ENCODE results near the gene PLA2G2F. TPM values are rescaled to one million over a fixed set of nuclear protein-coding genes. Genes with fewer than 3 reads are reported as not detected.

PLA2G2F gene
- total RNA-seq, 1 donor = not detected

DNA sequence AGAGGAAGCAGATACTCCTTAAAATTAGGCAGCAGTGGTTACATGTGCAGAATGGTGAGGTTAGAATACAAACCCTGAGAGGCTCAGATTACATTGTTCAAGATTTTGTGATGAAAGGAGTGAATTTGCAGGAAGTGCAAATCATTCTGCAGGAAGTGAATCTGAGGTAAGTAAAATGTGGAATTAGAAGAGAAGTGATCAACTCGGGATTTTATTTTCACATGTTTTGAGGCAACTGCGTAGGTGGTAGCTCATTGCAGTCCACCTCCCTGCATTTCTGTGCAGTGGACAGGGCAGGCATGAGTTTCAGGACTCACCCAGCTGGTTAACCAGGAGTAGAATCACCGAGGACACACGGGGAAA is 49.3 kb downstream of the PLA2G2F start:
- no peaks in the 10 kb centered on the region for H3K4me1 ChIP-seq (ENCODE audit: insufficient read depth, low read length)
- H3K9me3 ChIP-seq (ENCODE audit: low read depth, low read length) = no peaks in the 10 kb centered on the region
- H3K4me2 ChIP-seq (ENCODE audit: insufficient read depth, low read length) = no peak overlapping the region
- no peaks in the 10 kb centered on the region for H3K79me2 ChIP-seq (ENCODE audit: insufficient read depth, low read length)
- no peak overlapping the region for H3K27ac ChIP-seq (ENCODE audit: low read depth, low read length)
- TF ChIP-seq, protein P1, sequence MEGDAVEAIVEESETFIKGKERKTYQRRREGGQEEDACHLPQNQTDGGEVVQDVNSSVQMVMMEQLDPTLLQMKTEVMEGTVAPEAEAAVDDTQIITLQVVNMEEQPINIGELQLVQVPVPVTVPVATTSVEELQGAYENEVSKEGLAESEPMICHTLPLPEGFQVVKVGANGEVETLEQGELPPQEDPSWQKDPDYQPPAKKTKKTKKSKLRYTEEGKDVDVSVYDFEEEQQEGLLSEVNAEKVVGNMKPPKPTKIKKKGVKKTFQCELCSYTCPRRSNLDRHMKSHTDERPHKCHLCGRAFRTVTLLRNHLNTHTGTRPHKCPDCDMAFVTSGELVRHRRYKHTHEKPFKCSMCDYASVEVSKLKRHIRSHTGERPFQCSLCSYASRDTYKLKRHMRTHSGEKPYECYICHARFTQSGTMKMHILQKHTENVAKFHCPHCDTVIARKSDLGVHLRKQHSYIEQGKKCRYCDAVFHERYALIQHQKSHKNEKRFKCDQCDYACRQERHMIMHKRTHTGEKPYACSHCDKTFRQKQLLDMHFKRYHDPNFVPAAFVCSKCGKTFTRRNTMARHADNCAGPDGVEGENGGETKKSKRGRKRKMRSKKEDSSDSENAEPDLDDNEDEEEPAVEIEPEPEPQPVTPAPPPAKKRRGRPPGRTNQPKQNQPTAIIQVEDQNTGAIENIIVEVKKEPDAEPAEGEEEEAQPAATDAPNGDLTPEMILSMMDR (IDR thresholded peaks at IDR 0.05; ENCODE audit: extremely low read depth, low read depth, low read length) = no peak
- no peak for DNase-seq (ENCODE audit: insufficient read length, low spot score, missing footprints)
- H2AFZ ChIP-seq (ENCODE audit: low read length) = no peak overlapping the region
- no peak overlapping the region for H3K4me3 ChIP-seq (ENCODE audit: insufficient read depth, low read length)
- no peaks in the 10 kb centered on the region for H3K36me3 ChIP-seq (ENCODE audit: insufficient read depth, low read length)
- no peaks in the 10 kb centered on the region for H4K20me1 ChIP-seq (ENCODE audit: insufficient read depth, low read length)
- peaks cover 82% of the 10 kb centered on the region for H3K27me3 ChIP-seq (ENCODE audit: insufficient read depth, low read length)

DNA sequence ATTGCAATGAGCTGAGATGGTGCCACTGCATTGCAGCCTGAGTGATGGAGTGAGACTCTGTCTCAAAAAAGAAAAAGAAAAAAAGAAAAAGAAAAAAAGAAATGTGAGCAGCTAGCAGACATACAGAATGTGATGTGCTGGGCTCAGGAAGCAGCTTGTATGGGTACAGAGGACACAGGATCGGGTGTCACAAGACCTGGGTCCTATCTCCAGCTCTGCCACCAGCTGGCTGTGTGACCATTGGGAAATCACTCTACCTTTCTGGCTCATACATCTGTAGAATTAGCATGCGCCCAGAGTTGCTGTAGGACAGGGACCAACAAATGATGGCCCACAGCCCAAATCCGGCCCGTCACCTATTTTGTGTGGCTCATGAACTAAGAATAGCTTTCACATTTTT is 50.5 kb downstream of the PLA2G2F start:
- no peak overlapping the region for H2AFZ ChIP-seq (ENCODE audit: low read length)

DNA sequence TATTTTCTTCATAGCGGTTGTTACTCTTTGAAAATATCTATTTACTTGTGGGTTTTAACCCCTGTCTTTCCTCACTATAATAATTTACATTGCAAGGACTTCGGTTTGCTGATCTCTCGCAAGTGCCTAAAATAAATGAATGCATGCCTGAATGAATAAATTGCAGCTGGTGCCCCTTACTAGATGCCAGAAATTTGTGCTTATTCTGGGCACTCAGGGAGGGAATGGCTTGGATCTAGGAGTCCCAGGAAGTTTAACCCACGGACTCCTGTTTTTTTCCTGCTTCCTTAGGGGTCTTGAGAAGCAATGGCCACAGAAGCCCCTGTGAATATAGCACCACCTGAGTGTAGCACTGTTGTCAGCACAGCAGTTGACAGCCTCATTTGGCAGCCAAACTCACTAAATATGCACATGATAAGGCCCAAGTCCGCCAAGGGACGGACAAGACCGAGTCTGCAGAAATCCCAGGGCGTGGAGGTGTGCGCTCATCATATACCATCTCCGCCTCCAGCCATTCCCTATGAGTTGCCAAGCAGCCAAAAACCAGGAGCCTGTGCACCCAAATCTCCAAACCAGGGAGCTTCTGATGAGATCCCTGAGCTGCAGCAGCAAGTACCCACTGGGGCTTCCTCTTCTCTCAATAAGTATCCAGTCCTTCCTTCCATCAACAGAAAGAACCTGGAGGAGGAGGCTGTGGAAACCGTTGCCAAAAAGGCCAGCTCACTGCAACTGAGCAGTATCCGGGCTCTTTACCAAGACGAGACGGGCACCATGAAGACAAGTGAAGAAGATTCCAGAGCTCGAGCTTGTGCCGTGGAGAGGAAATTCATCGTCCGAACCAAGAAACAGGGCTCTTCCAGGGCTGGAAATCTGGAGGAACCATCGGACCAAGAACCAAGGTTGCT is 51.4 kb downstream of the PLA2G2F start:
- H2AFZ ChIP-seq (ENCODE audit: low read length) = no peak overlapping the region
- H3K27ac ChIP-seq (ENCODE audit: low read depth, low read length) = no peak overlapping the region
- TF ChIP-seq, protein P1 (IDR thresholded peaks at IDR 0.05; ENCODE audit: extremely low read depth, low read depth, low read length) = no peak
- H3K36me3 ChIP-seq (ENCODE audit: insufficient read depth, low read length) = no peaks in the 10 kb centered on the region
- no peaks in the 10 kb centered on the region for H3K9me3 ChIP-seq (ENCODE audit: low read depth, low read length)
- peaks cover 75% of the 10 kb centered on the region for H3K27me3 ChIP-seq (ENCODE audit: insufficient read depth, low read length)
- no peak for DNase-seq (ENCODE audit: insufficient read length, low spot score, missing footprints)
- no peaks in the 10 kb centered on the region for H3K4me1 ChIP-seq (ENCODE audit: insufficient read depth, low read length)
- H3K4me3 ChIP-seq (ENCODE audit: insufficient read depth, low read length) = no peak overlapping the region
- no peak overlapping the region for H3K4me2 ChIP-seq (ENCODE audit: insufficient read depth, low read length)
- no peaks in the 10 kb centered on the region for H3K79me2 ChIP-seq (ENCODE audit: insufficient read depth, low read length)
- no peaks in the 10 kb centered on the region for H4K20me1 ChIP-seq (ENCODE audit: insufficient read depth, low read length)

More for the DNA sequence above, 50.5 kb downstream of the PLA2G2F start:
- DNase-seq (ENCODE audit: insufficient read length, low spot score, missing footprints) = no peak
- H3K27me3 ChIP-seq (ENCODE audit: insufficient read depth, low read length) = peaks cover 80% of the 10 kb centered on the region
- no peak overlapping the region for H3K4me3 ChIP-seq (ENCODE audit: insufficient read depth, low read length)
- no peaks in the 10 kb centered on the region for H3K79me2 ChIP-seq (ENCODE audit: insufficient read depth, low read length)
- TF ChIP-seq, protein P1 (IDR thresholded peaks at IDR 0.05; ENCODE audit: extremely low read depth, low read depth, low read length) = no peak
- no peak overlapping the region for H3K4me2 ChIP-seq (ENCODE audit: insufficient read depth, low read length)
- H3K36me3 ChIP-seq (ENCODE audit: insufficient read depth, low read length) = no peaks in the 10 kb centered on the region
- H3K9me3 ChIP-seq (ENCODE audit: low read depth, low read length) = no peaks in the 10 kb centered on the region
- H3K27ac ChIP-seq (ENCODE audit: low read depth, low read length) = no peak overlapping the region
- H3K4me1 ChIP-seq (ENCODE audit: insufficient read depth, low read length) = no peaks in the 10 kb centered on the region
- no peaks in the 10 kb centered on the region for H4K20me1 ChIP-seq (ENCODE audit: insufficient read depth, low read length)

DNA sequence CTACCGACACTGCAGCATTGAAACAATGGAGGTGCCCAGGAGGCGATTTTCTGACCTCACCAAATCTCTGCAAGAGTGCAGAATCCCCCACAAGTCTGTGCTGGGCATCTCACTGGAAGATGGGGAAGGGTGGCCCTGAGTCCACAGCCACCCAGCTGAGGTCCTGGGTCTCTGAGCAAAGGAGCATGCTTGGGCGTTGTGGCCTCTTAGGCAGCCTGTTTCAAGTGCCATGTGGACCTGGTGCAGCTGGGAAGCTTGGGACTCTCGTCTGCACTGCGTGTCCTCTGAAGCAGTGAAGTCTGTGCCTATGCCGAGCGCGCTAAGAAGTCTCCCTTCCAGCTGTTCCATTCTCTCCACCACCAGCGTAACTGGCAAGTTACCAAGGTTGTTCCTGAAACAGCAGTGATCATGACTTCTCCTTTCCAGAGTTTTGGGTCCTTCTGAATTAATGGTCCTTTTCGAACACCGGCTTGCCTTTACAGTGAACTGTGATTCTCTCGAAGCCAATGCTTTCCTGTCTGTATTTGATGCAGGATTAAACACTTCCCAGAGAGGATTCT is 52.2 kb downstream of the PLA2G2F start:
- H3K4me2 ChIP-seq (ENCODE audit: insufficient read depth, low read length) = no peak overlapping the region
- no peaks in the 10 kb centered on the region for H3K9me3 ChIP-seq (ENCODE audit: low read depth, low read length)
- TF ChIP-seq, protein P1 (IDR thresholded peaks at IDR 0.05; ENCODE audit: extremely low read depth, low read depth, low read length) = no peak
- no peak overlapping the region for H3K27ac ChIP-seq (ENCODE audit: low read depth, low read length)
- no peaks in the 10 kb centered on the region for H3K79me2 ChIP-seq (ENCODE audit: insufficient read depth, low read length)
- no peaks in the 10 kb centered on the region for H4K20me1 ChIP-seq (ENCODE audit: insufficient read depth, low read length)
- peaks cover 68% of the 10 kb centered on the region for H3K27me3 ChIP-seq (ENCODE audit: insufficient read depth, low read length)
- DNase-seq (ENCODE audit: insufficient read length, low spot score, missing footprints) = no peak
- no peaks in the 10 kb centered on the region for H3K36me3 ChIP-seq (ENCODE audit: insufficient read depth, low read length)
- H3K4me1 ChIP-seq (ENCODE audit: insufficient read depth, low read length) = no peaks in the 10 kb centered on the region
- no peak overlapping the region for H3K4me3 ChIP-seq (ENCODE audit: insufficient read depth, low read length)
- H2AFZ ChIP-seq (ENCODE audit: low read length) = no peak overlapping the region

Measured in osteoblast (primary cell).